Effector memory CD4-positive, alpha-beta T cell (primary cell): ENCODE results near the gene KRT80.

Experiments used
- DNase-seq, 3 donors: peaks; one replicate each; pipeline ENCODE4 v3.0.0-alpha.2; 2020
- H3K27ac ChIP-seq: 2 replicates; pipeline ENCODE4 v1.7.0; 2013; ENCODE audit warnings: mild to moderate bottlenecking, low read length, moderate library complexity; ENCODE audit not compliant: insufficient read depth, poor library complexity, severe bottlenecking
- H3K27me3 ChIP-seq: replicated peaks from 2 replicates; pipeline ENCODE4 v1.7.0; 2013; ENCODE audit warnings: mild to moderate bottlenecking, low read length; ENCODE audit not compliant: insufficient read depth, control insufficient read depth, poor library complexity, severe bottlenecking
- H3K36me3 ChIP-seq: 2 replicates; pipeline ENCODE4 v1.7.0; 2013; ENCODE audit warnings: mild to moderate bottlenecking, low read length, moderate library complexity; ENCODE audit not compliant: control insufficient read depth, insufficient read depth
- H3K4me1 ChIP-seq: 2 replicates; pipeline ENCODE4 v1.7.0; 2013; ENCODE audit warnings: low read length, mild to moderate bottlenecking; ENCODE audit not compliant: control insufficient read depth, insufficient read depth, poor library complexity, severe bottlenecking
- H3K4me3 ChIP-seq: 2 replicates; pipeline ENCODE4 v1.7.0; 2013; ENCODE audit warnings: low read length, low read depth, mild to moderate bottlenecking; ENCODE audit not compliant: insufficient read depth, poor library complexity, severe bottlenecking
- H3K9me3 ChIP-seq: 2 replicates; pipeline ENCODE4 v1.7.0; 2013; ENCODE audit warnings: mild to moderate bottlenecking, low read length, moderate library complexity; ENCODE audit not compliant: control insufficient read depth

KRT80 gene

DNA sequence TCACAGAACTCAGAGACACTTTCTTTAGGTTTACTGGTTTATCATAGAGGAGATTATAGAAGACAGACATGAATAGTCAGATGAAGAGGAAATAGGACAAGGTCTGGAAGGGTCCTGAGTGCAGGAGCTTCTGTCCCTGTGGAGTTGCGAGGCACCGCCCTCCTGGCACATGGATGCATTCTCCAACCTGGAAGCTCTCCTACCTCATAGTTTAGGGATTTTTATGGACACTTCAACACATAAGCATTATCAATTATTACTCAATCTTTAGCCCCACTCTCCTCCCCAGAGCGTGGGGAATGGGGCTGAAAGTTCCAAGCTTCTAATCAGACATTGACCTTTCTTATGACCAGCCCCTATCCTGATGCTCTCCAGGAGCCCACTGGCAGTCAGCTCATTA, 28.7 kb upstream of the KRT80 start:
- Histone ChIP-seq H3K36me3 (no peaks in the 10 kb centered on the region), H3K27me3 (no peaks in the 10 kb centered on the region), H3K9me3 (no peaks in the 10 kb centered on the region), H3K27ac (no peak overlapping the region), H3K4me1 (no peaks in the 10 kb centered on the region), H3K4me3 (no peak overlapping the region)
- no peak for DNase-seq

DNA sequence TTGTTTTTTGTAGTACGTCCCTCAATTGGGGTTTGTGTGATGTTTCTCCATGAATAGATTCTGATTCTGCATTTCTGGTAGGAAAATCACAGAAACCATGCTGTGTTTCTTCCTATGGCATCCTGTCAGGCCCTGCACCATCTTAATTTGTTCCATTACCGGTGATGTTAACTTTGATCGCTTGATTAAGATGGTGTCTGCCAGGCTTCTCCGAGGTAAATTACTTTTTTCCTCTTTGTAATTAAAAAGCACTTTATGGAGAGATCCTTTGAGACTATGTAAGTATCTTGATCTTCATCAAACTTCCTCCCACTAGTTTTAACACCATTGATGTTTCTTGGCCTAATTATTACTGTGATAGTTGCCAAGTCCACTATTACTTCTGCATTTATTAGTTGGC, 26.2 kb upstream of the KRT80 start:
- Histone ChIP-seq H3K27me3 (no peaks in the 10 kb centered on the region), H3K4me1 (no peaks in the 10 kb centered on the region), H3K4me3 (no peak overlapping the region), H3K9me3 (no peaks in the 10 kb centered on the region), H3K36me3 (no peaks in the 10 kb centered on the region), H3K27ac (no peak overlapping the region)
- DNase-seq = no peak

DNA sequence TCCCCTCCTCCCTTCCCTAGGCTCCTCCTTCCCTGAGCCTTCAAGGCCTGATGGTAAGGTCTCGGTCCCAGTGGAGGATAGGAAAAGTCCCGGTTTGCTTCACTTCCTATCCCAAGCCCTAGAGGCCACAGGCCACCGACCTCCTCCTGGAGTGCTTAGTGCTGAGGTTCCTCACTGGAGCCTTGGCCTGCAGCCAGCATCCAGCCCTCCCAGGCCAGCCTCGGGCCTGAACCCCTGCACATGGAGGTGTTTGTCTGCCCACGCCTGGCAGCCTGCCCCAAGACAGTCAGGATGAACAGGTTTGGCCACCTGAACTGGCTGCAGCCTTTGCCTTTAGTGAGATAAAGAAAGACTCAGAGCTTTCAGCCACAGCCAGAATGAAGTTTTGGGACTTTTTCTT, 25.4 kb upstream of the KRT80 start:
- no peaks in the 10 kb centered on the region for H3K36me3 ChIP-seq
- no peaks in the 10 kb centered on the region for H3K4me1 ChIP-seq
- H3K4me3 ChIP-seq = no peak overlapping the region
- H3K27me3 ChIP-seq = no peaks in the 10 kb centered on the region
- DNase-seq = no peak
- no peaks in the 10 kb centered on the region for H3K9me3 ChIP-seq
- no peak overlapping the region for H3K27ac ChIP-seq

DNA sequence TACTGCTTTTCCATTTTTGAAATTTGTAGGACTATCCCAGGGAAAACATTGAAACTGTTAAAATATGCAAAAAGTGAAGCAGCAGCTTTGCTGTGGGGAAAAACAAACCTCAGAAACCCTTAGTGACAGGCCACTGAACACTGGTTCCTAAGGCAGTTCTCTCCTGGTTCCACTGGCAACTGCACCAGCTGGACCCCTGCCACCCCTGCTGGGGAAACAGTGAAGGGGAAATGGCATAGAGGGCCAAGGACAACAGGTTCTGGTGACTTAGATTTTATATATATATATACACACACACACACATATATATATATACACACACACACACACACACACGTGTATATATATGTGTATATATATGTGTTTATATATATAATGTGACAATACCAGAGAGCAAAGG, 25.0 kb upstream of the KRT80 start:
- no peak overlapping the region for H3K27ac ChIP-seq
- no peak for DNase-seq
- H3K36me3 ChIP-seq = no peaks in the 10 kb centered on the region
- no peaks in the 10 kb centered on the region for H3K27me3 ChIP-seq
- no peak overlapping the region for H3K4me3 ChIP-seq
- H3K4me1 ChIP-seq = no peaks in the 10 kb centered on the region
- H3K9me3 ChIP-seq = no peaks in the 10 kb centered on the region

DNA sequence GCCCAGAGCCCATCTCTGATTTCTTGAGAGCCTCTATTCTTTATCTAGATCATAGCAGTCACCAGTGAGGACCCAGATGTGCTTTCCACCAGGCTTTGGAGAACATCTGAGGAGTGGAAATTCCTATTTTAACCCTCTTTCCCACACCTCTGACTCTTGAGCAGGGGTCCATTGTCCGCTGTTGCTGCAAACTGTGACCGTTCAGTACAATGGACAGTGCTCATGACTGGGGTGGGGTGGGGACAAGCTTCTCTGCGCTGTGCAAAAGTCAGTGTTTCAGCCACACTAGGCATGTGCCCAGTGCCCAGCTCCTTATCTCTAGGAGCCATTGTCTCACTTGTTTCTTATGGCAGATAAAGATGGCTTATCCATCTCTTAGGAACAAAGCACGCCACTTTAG, 24.3 kb upstream of the KRT80 start:
- Histone ChIP-seq H3K27me3 (no peaks in the 10 kb centered on the region), H3K36me3 (no peaks in the 10 kb centered on the region), H3K4me1 (no peaks in the 10 kb centered on the region), H3K9me3 (no peaks in the 10 kb centered on the region), H3K27ac (no peak overlapping the region), H3K4me3 (no peak overlapping the region)
- no peak for DNase-seq

DNA sequence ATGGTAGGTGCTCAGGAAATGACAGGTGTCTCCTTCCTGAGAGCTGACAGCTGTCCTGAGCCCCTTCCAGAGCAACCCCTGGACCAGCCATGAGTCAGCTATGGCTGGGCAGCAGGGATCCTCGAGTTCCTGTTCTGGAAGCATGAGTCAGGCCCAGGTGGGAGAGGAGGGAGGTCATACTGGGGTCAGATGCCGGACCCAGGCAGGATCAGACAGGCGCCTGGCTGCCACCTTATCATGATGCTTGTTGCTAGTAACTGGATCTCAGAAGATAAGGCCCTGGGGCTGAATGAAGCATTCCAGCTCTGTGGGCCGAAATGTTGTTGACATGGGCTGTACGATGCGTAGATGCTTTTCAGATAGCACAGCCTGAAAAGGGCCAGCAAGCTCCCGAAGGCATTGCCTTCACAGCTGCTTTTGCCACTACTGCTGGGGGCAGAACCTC, 23.8 kb upstream of the KRT80 start:
- no peaks in the 10 kb centered on the region for H3K36me3 ChIP-seq
- H3K4me1 ChIP-seq = no peaks in the 10 kb centered on the region
- no peak overlapping the region for H3K4me3 ChIP-seq
- DNase-seq = no peak
- no peaks in the 10 kb centered on the region for H3K27me3 ChIP-seq
- no peak overlapping the region for H3K27ac ChIP-seq
- no peaks in the 10 kb centered on the region for H3K9me3 ChIP-seq

DNA sequence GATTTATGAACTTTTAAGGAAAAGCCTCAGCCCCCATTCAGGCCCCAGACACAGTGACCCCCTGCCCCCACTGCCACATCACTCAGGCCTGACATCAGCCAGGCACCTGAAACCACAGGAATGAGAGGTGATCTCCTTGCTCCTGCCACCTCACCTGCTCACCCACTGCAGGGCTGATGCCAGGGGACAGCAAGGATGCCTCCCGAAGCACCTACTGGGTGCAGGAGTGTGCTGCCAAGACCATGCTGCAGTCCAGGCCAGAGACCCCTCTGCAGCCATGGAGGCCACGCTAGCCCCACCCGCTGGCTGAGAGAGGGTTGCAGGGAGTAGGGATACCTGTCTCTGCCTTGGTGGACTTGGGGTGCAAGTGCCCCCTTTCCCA, 22.6 kb upstream of the KRT80 start:
- no peak overlapping the region for H3K4me3 ChIP-seq
- H3K27ac ChIP-seq = no peak overlapping the region
- H3K36me3 ChIP-seq = no peaks in the 10 kb centered on the region
- no peaks in the 10 kb centered on the region for H3K9me3 ChIP-seq
- H3K27me3 ChIP-seq = no peaks in the 10 kb centered on the region
- DNase-seq = no peak
- no peaks in the 10 kb centered on the region for H3K4me1 ChIP-seq

DNA sequence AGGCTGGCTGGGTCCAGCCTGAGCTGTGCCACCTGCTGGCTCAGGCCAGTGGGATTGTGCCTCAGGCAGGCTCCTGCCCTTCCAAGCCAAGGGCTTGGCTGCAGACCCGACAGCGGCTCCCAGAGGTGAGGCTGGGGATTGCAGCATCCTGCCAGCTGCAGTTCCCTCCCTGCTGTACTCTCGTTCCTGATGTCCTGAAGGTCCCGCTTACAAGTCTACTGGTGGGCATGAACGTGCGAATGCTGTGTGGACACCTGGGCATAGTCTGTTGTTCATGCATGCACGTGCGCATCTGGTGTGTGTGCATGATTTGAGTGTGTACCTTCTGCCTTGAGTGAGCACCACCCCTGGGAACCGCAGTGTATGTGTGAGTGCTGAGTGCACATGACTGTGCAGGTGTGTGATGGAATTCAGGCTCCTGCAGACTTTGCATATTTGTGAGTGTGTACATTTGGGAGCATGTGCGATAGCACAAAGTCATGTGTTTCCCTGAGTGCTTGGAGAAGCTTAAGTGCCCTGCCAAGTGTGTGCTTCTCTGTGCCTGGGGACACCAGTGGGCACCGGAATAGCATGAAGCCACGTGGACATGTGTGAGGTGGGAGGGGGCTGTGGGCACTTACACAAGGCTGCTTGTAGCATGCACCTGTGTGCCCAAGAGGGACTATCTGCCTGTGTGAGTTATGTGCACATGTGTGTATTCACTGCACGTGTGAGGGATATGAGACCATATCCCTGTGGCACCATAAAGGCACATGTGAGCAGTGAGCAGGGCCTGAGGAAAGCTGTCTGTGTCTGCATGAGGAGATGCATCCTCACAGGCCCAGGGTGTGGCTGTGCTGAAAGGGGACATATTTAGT, 22.0 kb upstream of the KRT80 start:
- Histone ChIP-seq H3K27ac (no peak overlapping the region), H3K4me3 (no peak overlapping the region), H3K4me1 (no peaks in the 10 kb centered on the region), H3K9me3 (no peaks in the 10 kb centered on the region), H3K27me3 (no peaks in the 10 kb centered on the region), H3K36me3 (no peaks in the 10 kb centered on the region)
- peak in 2 of 3 donors; percentile 9 to 27 for DNase-seq

DNA sequence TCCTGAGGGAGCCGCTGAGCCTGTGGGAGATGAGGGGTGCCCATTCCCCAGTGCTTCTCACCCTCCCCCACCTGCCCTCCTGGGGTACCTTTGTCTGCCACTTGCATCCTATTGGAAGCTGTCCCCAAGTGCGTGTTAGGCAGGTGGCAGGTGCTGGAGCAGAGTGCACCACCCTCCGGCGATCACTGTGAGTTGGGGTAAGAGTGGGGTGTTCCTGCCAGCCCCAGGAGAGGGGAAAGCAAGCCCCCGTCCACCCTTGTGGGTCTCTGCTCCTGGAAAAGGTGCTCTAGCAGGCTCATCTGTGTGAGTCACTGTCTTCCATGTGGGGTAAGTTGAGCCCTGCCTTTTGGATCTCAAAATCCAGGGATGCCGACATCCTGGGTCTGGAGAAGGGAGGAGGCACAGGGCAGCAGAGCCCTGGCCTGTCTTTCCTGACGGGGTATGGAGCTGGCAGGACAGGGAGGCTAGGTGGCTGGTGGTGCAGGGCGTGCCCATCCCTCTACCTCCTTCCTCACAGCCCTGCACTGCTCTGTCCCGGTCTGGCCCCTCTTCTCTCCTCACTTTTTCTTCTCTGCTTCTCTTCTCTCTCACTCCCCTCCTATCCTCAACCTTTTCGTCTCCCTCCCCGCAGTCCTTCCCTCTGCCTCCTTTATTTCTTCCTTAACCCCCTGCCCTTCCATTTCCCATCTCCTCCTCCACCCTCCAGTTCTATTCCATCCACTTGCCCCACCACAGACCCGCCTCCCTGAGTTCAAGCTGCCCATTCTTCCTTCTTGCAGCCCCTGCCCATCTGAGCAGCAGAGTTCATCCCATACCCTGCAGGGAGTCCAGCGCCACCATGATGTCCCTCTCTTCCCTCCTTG, 21.1 kb upstream of the KRT80 start:
- Histone ChIP-seq H3K4me1 (no peaks in the 10 kb centered on the region), H3K27me3 (no peaks in the 10 kb centered on the region), H3K4me3 (no peak overlapping the region), H3K36me3 (no peaks in the 10 kb centered on the region), H3K27ac (no peak overlapping the region), H3K9me3 (no peaks in the 10 kb centered on the region)
- DNase-seq = no peak
